Measurements from ENCODE around the gene SIK3.

The SIK3 gene

GRCh38 chr11:116916052-116916451 is 182.2 kb downstream of the SIK3 start:
- no peaks in the 10 kb centered on the region for H3K27me3 ChIP-seq (replicated peaks; ENCODE audit: control insufficient read depth, insufficient read depth, low read length)
- no peak overlapping the region for H3K4me3 ChIP-seq (replicated peaks; ENCODE audit: low read depth, low read length)
- no peak for TF ChIP-seq CTCF (IDR thresholded peaks at IDR 0.05; ENCODE audit: insufficient read depth, low read length, poor library complexity, severe bottlenecking)
- H3K36me3 ChIP-seq (ENCODE audit: control insufficient read depth, insufficient read depth, low read length), result no peaks in the 10 kb centered on the region
- no peak for DNase-seq (ENCODE audit: extremely low read depth, insufficient read length)

GRCh38 chr11:116913000-116913399 is 185.2 kb downstream of the SIK3 start:
- no peak for DNase-seq (ENCODE audit: extremely low read depth, insufficient read length)
- no peaks in the 10 kb centered on the region for H3K27me3 ChIP-seq (replicated peaks; ENCODE audit: control insufficient read depth, insufficient read depth, low read length)
- H3K4me3 ChIP-seq (replicated peaks; ENCODE audit: low read depth, low read length), result no peak overlapping the region

GRCh38 chr11:116911976-116912734 is 186.1 kb downstream of the SIK3 start:
- DNase-seq (ENCODE audit: extremely low read depth, insufficient read length), result no peak

More at GRCh38 chr11:116913000-116913399, 185.2 kb downstream of the SIK3 start:
- no peak for TF ChIP-seq CTCF (IDR thresholded peaks at IDR 0.05; ENCODE audit: insufficient read depth, low read length, poor library complexity, severe bottlenecking)
- no peaks in the 10 kb centered on the region for H3K36me3 ChIP-seq (ENCODE audit: control insufficient read depth, insufficient read depth, low read length)

GRCh38 chr11:116910847-116911246 is 187.4 kb downstream of the SIK3 start:
- Histone ChIP-seq H3K27me3 (replicated peaks; ENCODE audit: control insufficient read depth, insufficient read depth, low read length) (no peaks in the 10 kb centered on the region), H3K4me3 (replicated peaks; ENCODE audit: low read depth, low read length) (no peak overlapping the region), H3K36me3 (ENCODE audit: control insufficient read depth, insufficient read depth, low read length) (no peaks in the 10 kb centered on the region)
- TF ChIP-seq CTCF (IDR thresholded peaks at IDR 0.05; ENCODE audit: insufficient read depth, low read length, poor library complexity, severe bottlenecking), result no peak
- no peak for DNase-seq (ENCODE audit: extremely low read depth, insufficient read length)

More at GRCh38 chr11:116911976-116912734, 186.1 kb downstream of the SIK3 start:
- Histone ChIP-seq H3K4me3 (replicated peaks; ENCODE audit: low read depth, low read length) (no peak overlapping the region), H3K36me3 (ENCODE audit: control insufficient read depth, insufficient read depth, low read length) (no peaks in the 10 kb centered on the region), H3K27me3 (replicated peaks; ENCODE audit: control insufficient read depth, insufficient read depth, low read length) (no peaks in the 10 kb centered on the region)
- no peak for TF ChIP-seq CTCF (IDR thresholded peaks at IDR 0.05; ENCODE audit: insufficient read depth, low read length, poor library complexity, severe bottlenecking)

GRCh38 chr11:116910378-116910777 is 187.8 kb downstream of the SIK3 start:
- no peaks in the 10 kb centered on the region for H3K36me3 ChIP-seq (ENCODE audit: control insufficient read depth, insufficient read depth, low read length)
- H3K4me3 ChIP-seq (replicated peaks; ENCODE audit: low read depth, low read length), result no peak overlapping the region
- H3K27me3 ChIP-seq (replicated peaks; ENCODE audit: control insufficient read depth, insufficient read depth, low read length), result no peaks in the 10 kb centered on the region
- no peak for TF ChIP-seq CTCF (IDR thresholded peaks at IDR 0.05; ENCODE audit: insufficient read depth, low read length, poor library complexity, severe bottlenecking)
- DNase-seq (ENCODE audit: extremely low read depth, insufficient read length), result no peak
